ENCODE data around the gene PRPF19. TPM values are rescaled to one million over a fixed set of nuclear protein-coding genes. Genes with fewer than 3 reads are reported as not detected.

Gene PRPF19
- total RNA-seq, 1 experiment from 2014 or later: 116 TPM

GRCh38 chr11:60889869-60890311 is 16.5 kb downstream of the PRPF19 start:
- no peaks in the 10 kb centered on the region for H3K27me3 Mint-ChIP-seq (ENCODE audit: low read depth)
- no peak for TF ChIP-seq SMAD4 (CRISPR knock-in tag; IDR thresholded peaks at IDR 0.05)
- TF ChIP-seq NR2C2 (CRISPR knock-in tag; IDR thresholded peaks at IDR 0.05): no peak
- TF ChIP-seq, protein P1, sequence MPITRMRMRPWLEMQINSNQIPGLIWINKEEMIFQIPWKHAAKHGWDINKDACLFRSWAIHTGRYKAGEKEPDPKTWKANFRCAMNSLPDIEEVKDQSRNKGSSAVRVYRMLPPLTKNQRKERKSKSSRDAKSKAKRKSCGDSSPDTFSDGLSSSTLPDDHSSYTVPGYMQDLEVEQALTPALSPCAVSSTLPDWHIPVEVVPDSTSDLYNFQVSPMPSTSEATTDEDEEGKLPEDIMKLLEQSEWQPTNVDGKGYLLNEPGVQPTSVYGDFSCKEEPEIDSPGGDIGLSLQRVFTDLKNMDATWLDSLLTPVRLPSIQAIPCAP (CRISPR knock-in tag; IDR thresholded peaks at IDR 0.05): no peak
- no peak for TF ChIP-seq PRRX2 (CRISPR knock-in tag; IDR thresholded peaks at IDR 0.05)
- TF ChIP-seq, protein P2, sequence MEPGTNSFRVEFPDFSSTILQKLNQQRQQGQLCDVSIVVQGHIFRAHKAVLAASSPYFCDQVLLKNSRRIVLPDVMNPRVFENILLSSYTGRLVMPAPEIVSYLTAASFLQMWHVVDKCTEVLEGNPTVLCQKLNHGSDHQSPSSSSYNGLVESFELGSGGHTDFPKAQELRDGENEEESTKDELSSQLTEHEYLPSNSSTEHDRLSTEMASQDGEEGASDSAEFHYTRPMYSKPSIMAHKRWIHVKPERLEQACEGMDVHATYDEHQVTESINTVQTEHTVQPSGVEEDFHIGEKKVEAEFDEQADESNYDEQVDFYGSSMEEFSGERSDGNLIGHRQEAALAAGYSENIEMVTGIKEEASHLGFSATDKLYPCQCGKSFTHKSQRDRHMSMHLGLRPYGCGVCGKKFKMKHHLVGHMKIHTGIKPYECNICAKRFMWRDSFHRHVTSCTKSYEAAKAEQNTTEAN (CRISPR knock-in tag; IDR thresholded peaks at IDR 0.05): no peak
- no peak for TF ChIP-seq ZNF219 (CRISPR knock-in tag; IDR thresholded peaks at IDR 0.05; ENCODE audit: borderline replicate concordance)
- TF ChIP-seq ZBTB21 (CRISPR knock-in tag; IDR thresholded peaks at IDR 0.05; ENCODE audit: borderline replicate concordance): no peak
- H3K36me3 Mint-ChIP-seq: peaks cover 22% of the 10 kb centered on the region
- H3K9me3 Mint-ChIP-seq: no peaks in the 10 kb centered on the region
- CTCF ChIA-PET: interaction anchor here (0.7 to 5.4 kb wide), 3 partner anchors 10 to 127 kb away, joined by 3 to 277 read pairs (median 64); no protein-coding TSS in a partner anchor
- ATAC-seq (no peak), DNase-seq (ENCODE audit: low spot score) (no peak)
- H3K4me1 Mint-ChIP-seq: no peaks in the 10 kb centered on the region
- POLR2A ChIA-PET: no interaction called here
- H3K4me3 Mint-ChIP-seq: no peak overlapping the region
- peak overlapping the region; percentile 60 for H3K27ac Mint-ChIP-seq

GRCh38 chr11:60887556-60887955 is 18.8 kb downstream of the PRPF19 start:
- DNase-seq (ENCODE audit: low spot score) (peak; percentile 60), ATAC-seq (peak; percentile 99)
- no peaks in the 10 kb centered on the region for H3K9me3 Mint-ChIP-seq
- ChIA-PET POLR2A (interaction anchor here (1.0 to 1.1 kb wide), 3 partner anchors 35 to 56 kb away, joined by 3 read pairs; no protein-coding TSS in a partner anchor), CTCF (interaction anchor here (0.6 to 5.4 kb wide), 50 partner anchors 9 to 1221 kb away, joined by 3 to 277 read pairs (median 5); partner anchors contain the start of genes CCDC86, MS4A10, MS4A15 and PTGDR2)
- no peak overlapping the region for H3K27ac Mint-ChIP-seq
- H3K4me3 Mint-ChIP-seq: no peak overlapping the region
- peak; percentile 35; the same call in 1 of the 2 replicates for TF ChIP-seq CTCF (IDR thresholded peaks at IDR 0.05)
- no peak for TF ChIP-seq HMGXB4 (CRISPR knock-in tag; IDR thresholded peaks at IDR 0.05)
- TF ChIP-seq ESRRA (CRISPR knock-in tag; IDR thresholded peaks at IDR 0.05; ENCODE audit: borderline replicate concordance): no peak
- no peak for TF ChIP-seq RORB (CRISPR knock-in tag; IDR thresholded peaks at IDR 0.05)
- H3K27me3 Mint-ChIP-seq (ENCODE audit: low read depth): no peaks in the 10 kb centered on the region
- no peaks in the 10 kb centered on the region for H3K4me1 Mint-ChIP-seq
- peaks cover 8% of the 10 kb centered on the region for H3K36me3 Mint-ChIP-seq

- ATAC-seq (no peak), DNase-seq (ENCODE audit: low spot score) (no peak)
- CTCF ChIA-PET: interaction anchor here (1.0 kb wide), 1 partner anchor 19 kb away, joined by 3 read pairs; no protein-coding TSS in a partner anchor
- POLR2A ChIA-PET: no interaction called here
- Mint-ChIP-seq H3K36me3 (no peaks in the 10 kb centered on the region), H3K9me3 (no peaks in the 10 kb centered on the region), H3K27ac (no peak overlapping the region), H3K27me3 (ENCODE audit: low read depth) (no peaks in the 10 kb centered on the region), H3K4me1 (no peaks in the 10 kb centered on the region), H3K4me3 (no peak overlapping the region)
- TF ChIP-seq JAZF1 (CRISPR knock-in tag; IDR thresholded peaks at IDR 0.05) (no peak), GABPB1 (CRISPR knock-in tag; IDR thresholded peaks at IDR 0.05) (peak; percentile 86), TEAD1 (CRISPR knock-in tag; IDR thresholded peaks at IDR 0.05) (no peak), ZNF281 (CRISPR knock-in tag; IDR thresholded peaks at IDR 0.05) (no peak), FOXP1 (CRISPR knock-in tag; IDR thresholded peaks at IDR 0.05; ENCODE audit: borderline replicate concordance) (no peak)
- TF ChIP-seq, protein P3, sequence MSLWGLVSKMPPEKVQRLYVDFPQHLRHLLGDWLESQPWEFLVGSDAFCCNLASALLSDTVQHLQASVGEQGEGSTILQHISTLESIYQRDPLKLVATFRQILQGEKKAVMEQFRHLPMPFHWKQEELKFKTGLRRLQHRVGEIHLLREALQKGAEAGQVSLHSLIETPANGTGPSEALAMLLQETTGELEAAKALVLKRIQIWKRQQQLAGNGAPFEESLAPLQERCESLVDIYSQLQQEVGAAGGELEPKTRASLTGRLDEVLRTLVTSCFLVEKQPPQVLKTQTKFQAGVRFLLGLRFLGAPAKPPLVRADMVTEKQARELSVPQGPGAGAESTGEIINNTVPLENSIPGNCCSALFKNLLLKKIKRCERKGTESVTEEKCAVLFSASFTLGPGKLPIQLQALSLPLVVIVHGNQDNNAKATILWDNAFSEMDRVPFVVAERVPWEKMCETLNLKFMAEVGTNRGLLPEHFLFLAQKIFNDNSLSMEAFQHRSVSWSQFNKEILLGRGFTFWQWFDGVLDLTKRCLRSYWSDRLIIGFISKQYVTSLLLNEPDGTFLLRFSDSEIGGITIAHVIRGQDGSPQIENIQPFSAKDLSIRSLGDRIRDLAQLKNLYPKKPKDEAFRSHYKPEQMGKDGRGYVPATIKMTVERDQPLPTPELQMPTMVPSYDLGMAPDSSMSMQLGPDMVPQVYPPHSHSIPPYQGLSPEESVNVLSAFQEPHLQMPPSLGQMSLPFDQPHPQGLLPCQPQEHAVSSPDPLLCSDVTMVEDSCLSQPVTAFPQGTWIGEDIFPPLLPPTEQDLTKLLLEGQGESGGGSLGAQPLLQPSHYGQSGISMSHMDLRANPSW (CRISPR knock-in tag; conservative IDR thresholded peaks at IDR 0.05; ENCODE audit: low read depth): no peak
Observed at GRCh38 chr11:60880643-60881282, 25.6 kb downstream of the PRPF19 start.
